Subcutaneous abdominal adipose tissue (tissue), 5 donors: ENCODE measurements around the gene ATG7.

Experiments used
- H3K27ac ChIP-seq: one replicate; pipeline ENCODE4 v1.7.0; 2013; ENCODE audit warnings: low read depth, mild to moderate bottlenecking, inconsistent platforms, low read length, moderate library complexity
- H3K27me3 ChIP-seq, 5 donors: one replicate each; pipeline ENCODE4 v1.7.0; 2013; ENCODE audit warnings: low read length in 5 of 5, inconsistent platforms in 1 of 5; ENCODE audit not compliant: control insufficient read depth in 5 of 5, insufficient read depth in 4 of 5
- H3K36me3 ChIP-seq, 5 donors: one replicate each; pipeline ENCODE4 v1.7.0; 2013; ENCODE audit warnings: low read length in 5 of 5; ENCODE audit not compliant: control insufficient read depth in 5 of 5, insufficient read depth in 5 of 5
- H3K4me1 ChIP-seq, 5 donors: one replicate each; pipeline ENCODE4 v1.7.0; 2013; ENCODE audit warnings: low read length in 5 of 5, mild to moderate bottlenecking in 3 of 5, moderate library complexity in 1 of 5; ENCODE audit not compliant: control insufficient read depth in 5 of 5, insufficient read depth in 5 of 5
- H3K4me3 ChIP-seq, 5 donors: one replicate each; pipeline ENCODE4 v1.7.0; 2013; ENCODE audit warnings: low read length in 5 of 5, low read depth in 1 of 5
- H3K9ac ChIP-seq, 5 donors: one replicate each; pipeline ENCODE4 v1.7.0; 2013; ENCODE audit warnings: low read length in 5 of 5, mild to moderate bottlenecking in 4 of 5, moderate library complexity in 3 of 5
- H3K9me3 ChIP-seq, 5 donors: one replicate each; pipeline ENCODE4 v1.7.0; 2013; ENCODE audit warnings: low read length in 5 of 5; ENCODE audit not compliant: control insufficient read depth in 5 of 5
- donor health status: healthy.
- donor health status: healthy.
- donor health status: healthy.
- donor health status: healthy.
- donor health status: healthy.

ATG7 gene

GRCh38 chr3:11532931-11533391 lies 260.8 kb downstream of the ATG7 start:
- H3K27ac ChIP-seq, result no peak overlapping the region
- H3K9me3 ChIP-seq, result no peaks in the 10 kb centered on the region
- peaks cover 0 to 5% (median 0%) of the 10 kb centered on the region in 5 donors for H3K36me3 ChIP-seq
- H3K9ac ChIP-seq, result no peak overlapping the region
- H3K4me3 ChIP-seq, result no peak overlapping the region
- H3K27me3 ChIP-seq, result no peaks in the 10 kb centered on the region
- H3K4me1 ChIP-seq, result no peaks in the 10 kb centered on the region

- H3K27ac ChIP-seq, result no peak overlapping the region
- no peaks in the 10 kb centered on the region for H3K4me1 ChIP-seq
- H3K9ac ChIP-seq, result no peak overlapping the region
- H3K4me3 ChIP-seq, result no peak overlapping the region
- no peaks in the 10 kb centered on the region for H3K27me3 ChIP-seq
- no peaks in the 10 kb centered on the region for H3K9me3 ChIP-seq
- H3K36me3 ChIP-seq, result peaks cover 0 to 5% (median 0%) of the 10 kb centered on the region in 5 donors
Measured at GRCh38 chr3:11534011-11534792, 262.0 kb downstream of the ATG7 start.

GRCh38 chr3:11534793-11535101 lies 262.6 kb downstream of the ATG7 start:
- H3K4me3 ChIP-seq, result no peak overlapping the region
- H3K27me3 ChIP-seq, result no peaks in the 10 kb centered on the region
- H3K9me3 ChIP-seq, result no peaks in the 10 kb centered on the region
- H3K9ac ChIP-seq, result no peak overlapping the region
- H3K36me3 ChIP-seq, result peaks cover 0 to 5% (median 0%) of the 10 kb centered on the region in 5 donors
- no peak overlapping the region for H3K27ac ChIP-seq
- no peaks in the 10 kb centered on the region for H3K4me1 ChIP-seq

- no peak overlapping the region for H3K4me3 ChIP-seq
- no peak overlapping the region for H3K27ac ChIP-seq
- no peaks in the 10 kb centered on the region for H3K27me3 ChIP-seq
- H3K9me3 ChIP-seq, result no peaks in the 10 kb centered on the region
- H3K4me1 ChIP-seq, result no peaks in the 10 kb centered on the region
- H3K9ac ChIP-seq, result no peak overlapping the region
- peaks cover 0 to 5% (median 0%) of the 10 kb centered on the region in 5 donors for H3K36me3 ChIP-seq
Measured at GRCh38 chr3:11535243-11535960, 263.2 kb downstream of the ATG7 start.

- no peak overlapping the region for H3K4me3 ChIP-seq
- no peaks in the 10 kb centered on the region for H3K27me3 ChIP-seq
- H3K27ac ChIP-seq, result no peak overlapping the region
- no peak overlapping the region for H3K9ac ChIP-seq
- no peaks in the 10 kb centered on the region for H3K4me1 ChIP-seq
- H3K36me3 ChIP-seq, result peaks cover 0 to 5% (median 0%) of the 10 kb centered on the region in 5 donors
- no peaks in the 10 kb centered on the region for H3K9me3 ChIP-seq
Measured at GRCh38 chr3:11536132-11536935, 264.1 kb downstream of the ATG7 start.

- Histone ChIP-seq H3K9me3 (no peaks in the 10 kb centered on the region), H3K27me3 (no peaks in the 10 kb centered on the region), H3K27ac (no peak overlapping the region), H3K36me3 (peaks cover 0 to 5% (median 0%) of the 10 kb centered on the region in 5 donors), H3K9ac (no peak overlapping the region), H3K4me3 (no peak overlapping the region), H3K4me1 (no peaks in the 10 kb centered on the region)
Measured at GRCh38 chr3:11536936-11537612, 264.9 kb downstream of the ATG7 start.

- H3K27ac ChIP-seq, result no peak overlapping the region
- H3K9ac ChIP-seq, result no peak overlapping the region
- H3K9me3 ChIP-seq, result peaks cover 0 to 6% (median 0%) of the 10 kb centered on the region in 5 donors
- H3K4me3 ChIP-seq, result no peak overlapping the region
- no peaks in the 10 kb centered on the region for H3K27me3 ChIP-seq
- H3K4me1 ChIP-seq, result no peaks in the 10 kb centered on the region
- peaks cover 0 to 5% (median 0%) of the 10 kb centered on the region in 5 donors for H3K36me3 ChIP-seq
Measured at GRCh38 chr3:11538581-11538980, 266.4 kb downstream of the ATG7 start.

- Histone ChIP-seq H3K4me3 (no peak overlapping the region), H3K27me3 (no peaks in the 10 kb centered on the region), H3K9ac (no peak overlapping the region), H3K9me3 (peaks cover 0 to 13% (median 6%) of the 10 kb centered on the region in 5 donors), H3K27ac (no peak overlapping the region), H3K4me1 (peaks cover 0 to 4% (median 0%) of the 10 kb centered on the region in 5 donors), H3K36me3 (peaks cover 0 to 3% (median 0%) of the 10 kb centered on the region in 5 donors)
Measured at GRCh38 chr3:11539218-11539617, 267.0 kb downstream of the ATG7 start.

- H3K4me3 ChIP-seq, result no peak overlapping the region
- H3K9ac ChIP-seq, result no peak overlapping the region
- H3K4me1 ChIP-seq, result peaks cover 0 to 8% (median 4%) of the 10 kb centered on the region in 5 donors
- no peaks in the 10 kb centered on the region for H3K36me3 ChIP-seq
- H3K27me3 ChIP-seq, result no peaks in the 10 kb centered on the region
- H3K9me3 ChIP-seq, result peaks cover 0 to 15% (median 7%) of the 10 kb centered on the region in 5 donors
- no peak overlapping the region for H3K27ac ChIP-seq
Measured at GRCh38 chr3:11539677-11540076, 267.5 kb downstream of the ATG7 start.
